Activated CD4-positive, CD25-positive, alpha-beta regulatory T cell treated with anti-CD3 and anti-CD28 coated beads, Interleukin-2, amount 50 U/mL, for 16 hours (primary cell): Measurements from ENCODE around the gene LY86.

Experiments
- DNase-seq: peaks from one replicate; pipeline ENCODE4 v3.0.0-alpha.2; 2020; ENCODE audit warnings: low read depth, low spot score

Gene LY86

DNA sequence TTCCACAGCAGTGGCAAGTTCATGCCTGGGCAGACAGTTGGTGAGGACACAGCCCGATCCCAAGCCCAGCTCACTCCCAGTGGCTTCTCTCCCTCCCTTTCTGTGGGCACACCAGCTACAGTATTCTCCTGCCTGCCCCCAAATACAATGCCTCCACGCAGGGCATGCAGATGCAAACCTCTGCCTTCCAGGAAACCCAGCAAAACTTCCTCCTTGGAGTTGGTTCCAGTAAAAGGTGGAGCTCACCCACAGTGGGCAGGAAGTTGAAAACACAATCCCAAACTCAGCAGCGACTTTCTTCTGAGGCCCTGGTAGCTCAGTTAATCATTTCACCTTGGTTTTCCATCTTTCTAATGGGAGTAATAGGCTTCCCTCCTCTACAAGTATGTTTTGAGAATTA, 93.7 kb downstream of the LY86 start:
- no peak for DNase-seq

- no peak for DNase-seq
These were observed 95.7 kb downstream of the LY86 start for GRCh38 chr6:6683969-6684833.

- DNase-seq, result no peak
These were observed 96.9 kb downstream of the LY86 start for GRCh38 chr6:6685249-6686040.

GRCh38 chr6:6686176-6686575, 97.7 kb downstream of the LY86 start:
- no peak for DNase-seq

DNA sequence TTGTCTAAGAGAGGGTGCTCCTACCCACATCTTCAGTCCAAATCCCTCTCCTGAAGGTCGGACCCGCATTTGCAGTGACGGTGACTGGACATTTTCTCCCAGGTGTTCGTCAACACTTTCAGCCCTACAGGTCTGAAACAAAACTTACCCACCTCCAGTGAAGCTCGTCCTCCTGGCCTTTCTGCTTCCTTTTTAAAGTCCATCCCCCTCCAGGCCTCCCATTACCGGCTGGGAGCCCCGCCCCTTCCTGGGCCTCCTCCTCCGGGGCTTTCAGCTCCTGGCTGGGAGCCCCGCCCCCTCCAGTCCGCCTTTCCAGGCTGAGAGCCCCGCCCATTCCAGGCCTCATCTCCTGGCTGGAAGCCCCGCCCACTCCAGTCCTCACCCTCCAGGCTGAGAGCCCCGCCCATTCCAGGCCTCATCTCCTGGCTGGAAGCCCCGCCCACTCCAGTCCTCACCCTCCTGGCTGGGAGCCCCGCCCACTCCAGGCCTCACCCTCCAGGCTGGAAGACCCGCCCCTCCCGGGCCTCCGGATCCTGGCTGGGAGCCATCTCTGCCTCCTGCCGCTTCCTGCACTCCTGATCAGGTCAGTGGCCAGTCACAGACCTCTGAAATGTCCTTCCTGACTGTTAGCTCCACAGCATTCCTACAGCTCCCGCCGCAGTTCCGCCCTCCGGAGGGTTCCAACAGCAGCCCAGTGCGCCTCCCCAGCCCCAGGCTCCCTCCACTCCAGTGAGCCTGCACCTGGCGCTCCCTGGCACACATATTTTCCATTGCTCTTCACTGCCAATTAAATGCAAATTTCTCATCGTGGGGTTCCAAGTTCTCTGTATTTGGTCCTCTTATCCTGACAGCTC, 98.5 kb downstream of the LY86 start:
- DNase-seq, result no peak

DNA sequence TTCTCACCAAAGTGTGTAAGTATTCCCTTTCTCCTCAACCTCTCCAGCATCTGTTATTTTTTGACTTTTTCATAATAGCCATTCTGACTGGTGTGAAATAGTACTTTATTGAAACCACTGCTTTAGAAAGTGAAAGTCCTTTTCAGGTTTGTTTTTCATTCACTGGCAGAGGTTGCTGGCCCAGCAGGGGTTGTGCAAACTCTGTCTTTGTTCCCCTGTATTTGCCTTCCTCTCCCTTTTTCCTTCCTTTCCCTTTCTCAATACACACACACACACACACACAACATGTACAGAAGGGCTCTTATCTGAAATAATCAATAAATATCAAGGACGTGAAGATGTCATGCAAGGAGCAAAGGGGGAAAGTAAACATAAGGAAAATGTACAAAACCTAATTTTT, 99.8 kb downstream of the LY86 start:
- no peak for DNase-seq

DNA sequence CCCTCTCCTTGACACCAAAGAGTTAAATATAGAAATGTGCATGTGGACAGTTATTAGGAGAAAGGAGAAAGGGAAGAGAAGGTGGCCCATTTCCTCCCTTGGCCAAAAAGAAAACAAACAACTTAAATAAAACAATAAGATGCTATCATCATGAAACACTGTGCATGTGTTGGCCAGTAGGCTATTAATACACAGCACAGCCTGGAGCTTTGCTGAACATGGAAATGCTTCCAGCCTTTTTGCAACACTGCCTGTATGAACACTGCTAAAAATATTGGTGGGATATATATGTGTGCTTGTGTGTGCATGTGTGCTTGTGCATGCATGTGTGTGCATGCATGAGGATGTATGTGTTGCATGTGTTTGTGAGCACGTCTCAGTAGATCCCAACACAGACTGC, 100.4 kb downstream of the LY86 start:
- DNase-seq, result no peak

DNA sequence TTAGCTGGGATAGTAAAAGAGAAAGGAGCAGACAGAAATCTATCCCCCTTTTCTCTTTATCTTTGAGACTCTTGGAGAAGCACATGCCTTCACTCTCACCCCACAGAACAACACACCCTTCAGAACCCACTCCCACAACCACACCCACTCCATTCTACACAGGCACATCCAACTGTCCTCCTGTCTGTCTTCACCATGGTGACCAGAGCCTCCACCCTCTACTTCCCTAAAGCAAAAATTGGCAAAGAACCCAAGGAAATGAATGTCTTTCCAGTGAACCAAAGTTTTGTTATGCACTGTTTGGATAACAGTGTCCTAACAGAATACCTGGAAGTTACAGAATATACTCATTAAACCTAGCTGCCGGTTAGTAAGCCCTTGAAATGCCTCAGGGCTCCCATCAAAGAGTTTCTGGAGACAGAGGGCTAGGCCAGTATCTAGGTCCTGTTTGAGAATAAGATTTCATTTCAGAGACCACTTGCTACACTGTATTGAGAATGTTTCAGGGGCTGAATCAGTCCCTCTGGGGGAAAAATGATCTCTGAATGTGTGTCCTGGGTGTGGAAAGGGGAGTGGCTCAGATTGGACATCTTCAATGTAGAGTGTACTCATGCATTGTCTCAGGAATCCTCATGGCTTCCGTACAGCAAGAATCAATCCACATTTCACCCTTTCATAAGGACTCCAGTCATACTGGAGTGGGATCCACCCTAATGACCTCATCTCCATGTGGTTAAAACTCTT, 101.1 kb downstream of the LY86 start:
- no peak for DNase-seq

GRCh38 chr6:6690144-6690483, 101.6 kb downstream of the LY86 start:
- DNase-seq, result no peak

DNA sequence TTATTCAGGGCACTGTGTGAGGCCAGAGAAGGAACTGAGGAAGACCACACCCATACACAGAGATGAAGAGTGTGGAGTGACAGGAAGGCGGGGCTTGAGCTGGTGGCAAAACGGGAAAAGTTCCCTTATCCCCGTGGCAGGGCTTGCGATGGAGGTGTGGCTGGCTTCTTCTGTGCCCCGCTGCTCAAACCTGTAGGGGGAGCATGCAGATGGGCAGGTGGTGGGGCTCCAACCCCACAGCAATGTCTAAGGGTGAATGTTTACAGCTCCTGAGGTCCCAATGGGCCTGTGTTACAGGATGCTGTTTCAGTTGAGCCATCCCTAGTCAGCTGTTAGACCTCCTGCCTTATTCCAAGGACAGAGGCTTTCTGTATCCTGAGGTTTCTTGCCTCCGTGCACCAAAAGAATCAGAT, 105.9 kb downstream of the LY86 start:
- DNase-seq, result no peak

GRCh38 chr6:6694825-6695624, 106.5 kb downstream of the LY86 start:
- DNase-seq, result no peak

- DNase-seq, result no peak
These were observed 107.2 kb downstream of the LY86 start for GRCh38 chr6:6695625-6696276.

GRCh38 chr6:6696867-6697531, 108.5 kb downstream of the LY86 start:
- DNase-seq, result no peak

DNA sequence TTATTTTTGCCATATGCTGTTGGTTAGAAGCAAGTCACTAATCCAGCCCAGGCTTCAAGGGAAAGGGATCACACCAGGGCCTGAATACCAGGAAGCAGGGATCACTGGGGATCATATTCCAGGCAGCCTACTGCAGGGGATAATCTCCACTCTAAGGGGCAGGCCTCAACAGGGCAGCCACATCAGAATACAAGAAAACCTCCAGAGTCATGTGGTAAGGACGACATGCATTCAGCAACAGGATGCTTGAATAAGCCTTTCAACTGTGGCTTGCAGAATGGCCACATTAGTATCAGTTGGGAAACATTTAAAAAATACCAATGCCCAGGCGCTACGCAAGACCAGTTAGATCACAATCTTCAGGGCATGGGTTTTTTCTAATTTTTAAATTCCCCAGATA, 109.1 kb downstream of the LY86 start:
- DNase-seq, result no peak

DNA sequence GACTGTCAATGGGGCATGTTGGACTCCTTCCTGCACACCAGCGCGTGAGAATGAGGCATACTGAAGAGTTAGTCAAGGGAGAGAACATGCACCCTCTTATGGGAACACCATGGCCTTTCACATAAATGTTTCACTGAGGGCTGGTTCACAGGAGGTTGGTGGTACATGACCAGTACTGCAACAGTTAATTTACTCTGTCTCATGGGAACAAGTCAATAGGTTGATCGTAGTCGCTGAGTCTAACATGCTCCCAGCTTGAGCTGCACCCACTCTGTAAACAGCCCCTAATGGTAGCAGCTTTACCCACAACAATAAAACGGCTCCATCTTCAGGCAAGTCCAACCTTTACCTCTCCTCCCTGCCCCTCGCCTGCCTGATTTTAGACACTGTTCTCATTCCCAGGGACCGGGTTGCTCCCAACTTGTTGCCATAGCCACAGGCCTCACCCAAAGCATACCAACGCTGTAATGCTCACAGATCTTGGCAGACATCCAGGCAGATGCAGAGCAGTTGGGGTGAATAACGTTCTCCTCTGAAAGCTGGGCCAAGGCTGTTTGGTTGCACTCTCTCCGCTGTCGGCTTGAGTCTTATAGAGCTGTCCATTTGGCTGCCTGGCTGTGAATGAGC, 111.3 kb downstream of the LY86 start:
- DNase-seq, result no peak

GRCh38 chr6:6700407-6701270, 112.1 kb downstream of the LY86 start:
- no peak for DNase-seq

- no peak for DNase-seq
These were observed 113.3 kb downstream of the LY86 start for GRCh38 chr6:6701864-6702263.

DNA sequence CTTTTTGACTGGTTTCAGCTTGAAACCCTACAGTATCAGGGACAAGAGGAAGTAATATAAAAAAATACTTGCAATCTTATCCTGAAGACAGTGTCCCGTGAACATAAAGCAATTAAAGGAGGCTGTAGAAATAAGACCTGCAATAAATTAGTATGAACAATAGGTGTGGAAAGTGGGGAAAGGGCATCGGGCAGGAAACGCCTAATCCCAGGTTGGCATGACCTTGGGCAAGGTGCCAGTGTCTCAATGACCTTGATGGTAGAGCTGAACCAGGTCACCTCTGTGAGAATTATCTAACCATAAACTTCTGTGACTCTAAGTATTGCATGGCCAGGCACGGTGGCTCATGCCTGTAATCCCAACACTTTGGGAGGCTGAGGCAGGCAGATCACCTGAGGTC, 115.2 kb downstream of the LY86 start:
- no peak for DNase-seq
